Vagina (tissue), 2 donors: ENCODE measurements around the gene DNMT3A. TPM values are rescaled to one million over a fixed set of nuclear protein-coding genes. Genes with fewer than 3 reads are reported as not detected.
A peak's percentile ranks its signal among the peaks of the same experiment; 100 is the strongest.

Experiments used
- DNase-seq, 2 donors: peaks; one replicate each; pipeline ENCODE4 v3.0.0-alpha.2; 2017; ENCODE audit errors: extremely low spot score in 2 of 2
- H3K27ac ChIP-seq: fragments of 200-600 bp; sonication (generic); one replicate; pipeline ENCODE4 v1.5.1; 2019
- H3K27me3 ChIP-seq: fragments of 200-600 bp; sonication (generic); one replicate; pipeline ENCODE4 v1.5.1; 2019
- H3K36me3 ChIP-seq, 2 donors: fragments of 200-600 bp; sonication (generic); one replicate each; pipeline ENCODE4 v1.5.1; 2017 to 2019
- H3K4me1 ChIP-seq: fragments of 200-600 bp; sonication (generic); one replicate; pipeline ENCODE4 v1.5.1; 2019
- H3K4me3 ChIP-seq, 2 donors: fragments of 200-600 bp; sonication (generic); 1 replicate in 1 of 2; 2 replicates in 1 of 2; pipeline ENCODE4 v1.5.1; 2016 to 2019
- H3K9me3 ChIP-seq: fragments of 200-600 bp; sonication (generic); one replicate; pipeline ENCODE4 v1.5.1; 2019
- POLR2A ChIP-seq, 2 donors: fragments of 450-650 bp; IDR thresholded peaks; one replicate each; pipeline ENCODE4 v1.6.1; 2017; ENCODE audit warnings: antibody characterized with exemption in 2 of 2, mild to moderate bottlenecking in 2 of 2, moderate library complexity in 2 of 2
- POLR2AphosphoS5 ChIP-seq, 2 donors: sonication (generic); formaldehyde crosslinking; IDR thresholded peaks; one replicate each; pipeline ENCODE4 v1.9.0; 2017; ENCODE audit warnings: antibody characterized with exemption in 2 of 2, mild to moderate bottlenecking in 2 of 2, low read depth in 1 of 2; ENCODE audit not compliant: insufficient read depth in 1 of 2
- intact Hi-C: fragments of 100-400 bp; cut with DNase I; formaldehyde crosslinking; loops from one replicate; pipeline ENCODE4 v1.15.1; 2023
- total RNA-seq: library from RNA; depleted of rRNA; stranded (reverse); fragments of >200 nt; gene quantifications from one replicate; pipeline ENCODE4 v1.2.3, GENCODE V29; 2016
- TF ChIP-seq, protein P1 (sequence below), 3 experiments: fragments of 450-650 bp in 2 of 3; fragments of 200-600 bp in 1 of 3; sonication (generic) in 1 of 3; IDR thresholded peaks; one replicate each; pipeline ENCODE4 v1.5.1; 2017 to 2019; ENCODE audit warnings: antibody characterized with exemption in 3 of 3, mild to moderate bottlenecking in 2 of 3, moderate library complexity in 2 of 3

DNMT3A gene
- total RNA-seq, 1 donor from 2014 or later = 28.0 TPM

DNA sequence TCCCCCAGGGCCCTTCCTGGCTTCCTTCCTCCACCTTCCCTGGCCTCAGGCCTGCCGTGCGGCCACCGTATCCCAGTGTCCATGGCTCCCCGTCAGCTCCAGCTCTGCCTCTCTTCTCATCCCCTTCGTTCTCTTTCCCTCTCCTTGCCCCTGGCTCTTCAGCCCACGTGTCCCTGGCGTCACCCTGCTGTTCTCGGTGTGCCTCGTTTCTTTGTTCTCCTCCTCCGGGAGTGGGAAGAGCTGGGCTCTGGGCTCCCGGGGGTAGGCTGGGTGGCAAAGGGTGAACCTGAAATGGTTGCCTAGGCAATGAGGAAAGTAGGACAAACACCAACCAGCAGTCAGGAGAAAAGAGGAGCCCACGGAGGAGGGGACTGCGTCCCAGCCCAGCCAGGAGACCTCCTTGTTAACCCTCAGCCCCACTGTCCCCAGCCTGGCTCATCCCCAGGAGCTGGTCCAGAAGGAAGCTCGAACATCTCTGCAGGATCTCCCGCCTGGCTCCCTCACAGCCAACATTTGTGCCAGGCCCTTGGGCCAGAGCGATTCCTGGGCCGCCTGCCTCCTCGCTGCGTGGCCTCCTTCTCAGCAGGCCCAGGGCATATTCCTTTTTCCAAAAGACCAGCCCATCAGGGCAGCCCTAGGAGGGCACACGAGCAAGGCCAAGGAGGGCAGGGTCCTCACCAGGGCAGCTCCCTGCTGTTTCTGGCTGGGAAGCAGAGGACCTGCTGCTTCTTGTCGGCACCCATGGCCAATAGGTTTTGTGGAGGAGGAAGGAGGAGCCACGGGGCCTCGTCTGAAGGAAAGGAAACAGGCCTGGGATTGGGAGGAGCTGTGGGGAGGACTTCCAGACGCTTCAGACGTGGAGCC, 30.9 kb upstream of the DNMT3A start:
- TF ChIP-seq, protein P1, sequence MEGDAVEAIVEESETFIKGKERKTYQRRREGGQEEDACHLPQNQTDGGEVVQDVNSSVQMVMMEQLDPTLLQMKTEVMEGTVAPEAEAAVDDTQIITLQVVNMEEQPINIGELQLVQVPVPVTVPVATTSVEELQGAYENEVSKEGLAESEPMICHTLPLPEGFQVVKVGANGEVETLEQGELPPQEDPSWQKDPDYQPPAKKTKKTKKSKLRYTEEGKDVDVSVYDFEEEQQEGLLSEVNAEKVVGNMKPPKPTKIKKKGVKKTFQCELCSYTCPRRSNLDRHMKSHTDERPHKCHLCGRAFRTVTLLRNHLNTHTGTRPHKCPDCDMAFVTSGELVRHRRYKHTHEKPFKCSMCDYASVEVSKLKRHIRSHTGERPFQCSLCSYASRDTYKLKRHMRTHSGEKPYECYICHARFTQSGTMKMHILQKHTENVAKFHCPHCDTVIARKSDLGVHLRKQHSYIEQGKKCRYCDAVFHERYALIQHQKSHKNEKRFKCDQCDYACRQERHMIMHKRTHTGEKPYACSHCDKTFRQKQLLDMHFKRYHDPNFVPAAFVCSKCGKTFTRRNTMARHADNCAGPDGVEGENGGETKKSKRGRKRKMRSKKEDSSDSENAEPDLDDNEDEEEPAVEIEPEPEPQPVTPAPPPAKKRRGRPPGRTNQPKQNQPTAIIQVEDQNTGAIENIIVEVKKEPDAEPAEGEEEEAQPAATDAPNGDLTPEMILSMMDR (IDR thresholded peaks at IDR 0.05) = no peak
- TF ChIP-seq POLR2AphosphoS5 (IDR thresholded peaks at IDR 0.05; ENCODE audit: insufficient read depth in 1 of 2, low read depth in 1 of 2) = no peak
- TF ChIP-seq POLR2A (IDR thresholded peaks at IDR 0.05) = no peak
- no peak overlapping the region for H3K27ac ChIP-seq
- intact Hi-C loops = no loop called here
- peaks cover 15% of the 10 kb centered on the region for H3K4me1 ChIP-seq
- DNase-seq = peak in 1 of 2 donors; percentile 67
- H3K36me3 ChIP-seq = no peaks in the 10 kb centered on the region
- no peak overlapping the region for H3K4me3 ChIP-seq
- H3K9me3 ChIP-seq = no peaks in the 10 kb centered on the region
- no peaks in the 10 kb centered on the region for H3K27me3 ChIP-seq

DNA sequence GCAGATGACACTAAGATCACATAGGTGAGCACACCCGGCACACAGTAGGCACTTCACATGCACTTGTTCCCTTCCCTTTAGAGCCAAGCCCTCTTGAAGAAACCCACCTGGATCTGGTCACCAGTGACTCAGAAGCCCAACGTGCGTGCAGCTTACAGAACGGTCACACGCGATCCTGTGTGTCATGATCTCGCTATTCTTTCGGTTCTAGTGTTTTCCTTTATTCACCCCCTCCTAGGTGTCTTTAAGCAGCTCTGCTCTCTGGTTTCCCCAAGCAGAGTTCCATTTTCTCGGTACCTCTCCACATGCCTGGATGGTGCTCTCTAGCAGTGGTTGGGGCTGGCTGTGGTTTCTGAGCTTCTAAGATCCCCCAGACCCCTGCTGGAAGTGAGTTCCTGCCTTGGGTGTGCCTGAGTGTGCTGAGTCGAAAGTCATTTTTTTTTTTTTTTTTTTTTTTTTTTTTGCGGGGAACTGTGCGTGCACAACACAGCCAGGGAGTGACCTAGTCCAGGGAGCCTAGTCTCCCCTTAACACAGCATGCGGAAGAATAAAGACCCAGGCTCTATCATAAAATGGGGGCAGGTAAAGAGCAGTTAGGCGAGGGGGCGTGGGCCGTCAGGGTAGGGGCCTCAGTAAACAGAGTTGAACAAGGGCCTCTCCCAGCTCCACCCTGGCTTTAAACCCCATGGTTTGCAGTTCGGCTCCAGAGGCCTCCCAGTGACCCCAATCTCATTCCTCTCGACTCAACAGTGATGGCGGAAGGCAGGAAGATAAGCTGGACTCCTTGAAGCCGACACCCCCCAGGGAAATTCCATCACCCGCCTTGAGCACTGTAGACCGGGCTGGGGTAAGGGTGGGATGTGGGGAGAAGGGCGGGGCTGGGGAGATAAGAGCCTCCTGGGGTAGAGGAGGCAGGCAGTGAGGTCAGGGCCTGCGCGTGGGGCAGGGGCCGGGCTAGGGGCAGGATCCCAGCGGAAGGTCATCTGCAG, 29.8 kb upstream of the DNMT3A start:
- H3K9me3 ChIP-seq = no peaks in the 10 kb centered on the region
- H3K36me3 ChIP-seq = no peaks in the 10 kb centered on the region
- intact Hi-C loops = no loop called here
- peaks cover 4% of the 10 kb centered on the region for H3K4me1 ChIP-seq
- peak; percentile 37 to 95 for DNase-seq
- H3K4me3 ChIP-seq = no peak overlapping the region
- H3K27ac ChIP-seq = no peak overlapping the region
- H3K27me3 ChIP-seq = no peaks in the 10 kb centered on the region
- no peak for TF ChIP-seq POLR2AphosphoS5 (IDR thresholded peaks at IDR 0.05; ENCODE audit: insufficient read depth in 1 of 2, low read depth in 1 of 2)
- TF ChIP-seq, protein P1 (IDR thresholded peaks at IDR 0.05) = no peak
- no peak for TF ChIP-seq POLR2A (IDR thresholded peaks at IDR 0.05)

DNA sequence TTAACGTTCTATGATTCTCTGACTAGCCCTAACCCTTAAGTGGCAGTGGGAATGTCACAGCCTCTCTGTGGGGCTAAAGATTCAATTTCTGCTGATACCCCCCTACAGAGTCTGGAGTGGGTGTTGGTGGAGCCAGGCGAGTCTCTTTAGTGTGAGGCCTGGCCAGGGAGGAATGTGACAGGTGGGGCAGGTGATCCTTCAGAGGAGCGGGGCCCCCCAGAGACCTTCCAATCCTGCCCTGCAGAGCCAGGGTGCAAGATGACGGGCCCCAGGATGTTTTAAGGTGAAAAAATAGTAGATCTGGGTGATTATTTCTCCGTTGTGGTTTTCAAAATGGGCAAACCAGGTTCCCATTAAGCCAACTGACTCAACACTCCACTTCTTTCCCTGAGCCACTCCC, 28.2 kb upstream of the DNMT3A start:
- no peak overlapping the region for H3K27ac ChIP-seq
- H3K27me3 ChIP-seq = no peaks in the 10 kb centered on the region
- TF ChIP-seq POLR2AphosphoS5 (IDR thresholded peaks at IDR 0.05; ENCODE audit: insufficient read depth in 1 of 2, low read depth in 1 of 2) = no peak
- TF ChIP-seq, protein P1 (IDR thresholded peaks at IDR 0.05) = no peak
- TF ChIP-seq POLR2A (IDR thresholded peaks at IDR 0.05) = no peak
- H3K36me3 ChIP-seq = no peaks in the 10 kb centered on the region
- intact Hi-C loops = no loop called here
- H3K9me3 ChIP-seq = no peaks in the 10 kb centered on the region
- H3K4me3 ChIP-seq = no peak overlapping the region
- H3K4me1 ChIP-seq = no peaks in the 10 kb centered on the region
- DNase-seq = peak in 1 of 2 donors; percentile 34

DNA sequence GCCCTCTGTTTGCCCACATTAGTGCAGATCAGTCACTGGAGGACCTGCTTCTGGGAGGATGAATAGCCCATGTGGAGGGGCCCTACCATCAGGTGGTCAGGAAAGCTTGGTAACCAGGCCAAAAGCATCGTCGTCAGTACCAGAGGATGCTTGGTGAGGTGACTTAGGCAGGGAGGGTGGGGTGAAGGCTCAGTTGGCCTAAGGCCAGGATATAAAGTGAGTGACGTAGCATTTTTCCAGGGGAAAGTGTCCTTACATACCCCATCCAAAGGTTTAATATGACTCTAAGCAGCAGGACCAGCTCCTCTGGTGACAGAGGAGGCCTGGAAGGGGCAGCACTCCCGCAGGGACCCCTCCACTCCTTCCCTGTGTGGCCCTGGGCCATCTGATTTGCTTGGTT, 27.7 kb upstream of the DNMT3A start:
- no peaks in the 10 kb centered on the region for H3K9me3 ChIP-seq
- no peak overlapping the region for H3K4me3 ChIP-seq
- H3K4me1 ChIP-seq = no peaks in the 10 kb centered on the region
- no peaks in the 10 kb centered on the region for H3K36me3 ChIP-seq
- no peak overlapping the region for H3K27ac ChIP-seq
- H3K27me3 ChIP-seq = no peaks in the 10 kb centered on the region
- intact Hi-C loops = no loop called here
- no peak for DNase-seq
- TF ChIP-seq, protein P1 (IDR thresholded peaks at IDR 0.05) = no peak
- TF ChIP-seq POLR2AphosphoS5 (IDR thresholded peaks at IDR 0.05; ENCODE audit: insufficient read depth in 1 of 2, low read depth in 1 of 2) = no peak
- TF ChIP-seq POLR2A (IDR thresholded peaks at IDR 0.05) = no peak
